Measurements from ENCODE around the gene ZBTB9.

Gene ZBTB9

GRCh38 chr6:33417903-33418689 is 36.3 kb upstream of the ZBTB9 start, which contains the start of gene CUTA:
TSS of gene CUTA (minus strand) at chr6:33418107. CDS start at chr6:33418000, 107 bp downstream.
- peak; percentile 91 for DNase-seq

- no peak for DNase-seq
These were observed 35.6 kb upstream of the ZBTB9 start for GRCh38 chr6:33418690-33419291.

GRCh38 chr6:33419580-33420490 is 34.5 kb upstream of the ZBTB9 start, which contains the start of gene SYNGAP1:
TSS of gene SYNGAP1 (plus strand) at chr6:33420065. CDS start at chr6:33420265, 200 bp downstream.
- peak; percentile 60 for DNase-seq

GRCh38 chr6:33420491-33421343 is 33.7 kb upstream of the ZBTB9 start:
- DNase-seq = no peak

- no peak for DNase-seq
These were observed 33.1 kb upstream of the ZBTB9 start for GRCh38 chr6:33421344-33421643.

GRCh38 chr6:33423777-33424176 is 30.6 kb upstream of the ZBTB9 start:
- DNase-seq = no peak

- peak; percentile 76 for DNase-seq
These were observed 29.3 kb upstream of the ZBTB9 start for GRCh38 chr6:33424855-33425667.

- peak; percentile 81 for DNase-seq
These were observed 28.5 kb upstream of the ZBTB9 start for GRCh38 chr6:33425668-33426577.

- no peak for DNase-seq
These were observed 27.5 kb upstream of the ZBTB9 start for GRCh38 chr6:33426590-33427511.

- peak; percentile 68 for DNase-seq
These were observed 26.7 kb upstream of the ZBTB9 start for GRCh38 chr6:33427585-33428223.

GRCh38 chr6:33428224-33428965 is 26.0 kb upstream of the ZBTB9 start:
- peak; percentile 58 for DNase-seq

- DNase-seq = no peak
These were observed 25.2 kb upstream of the ZBTB9 start for GRCh38 chr6:33428966-33429749.

- DNase-seq = no peak
These were observed 24.7 kb upstream of the ZBTB9 start for GRCh38 chr6:33429750-33430052.

GRCh38 chr6:33430334-33430733 is 24.0 kb upstream of the ZBTB9 start:
- DNase-seq = no peak

- DNase-seq = peak; percentile 58
These were observed 23.1 kb upstream of the ZBTB9 start for GRCh38 chr6:33430991-33431879.

Measured in right kidney (tissue), 1 donor.